OCI-LY1 (cell line): ENCODE results near the gene HEBP1.
A peak's percentile ranks its signal among the peaks of the same experiment; 100 is the strongest.

Source experiments
- H2AFZ ChIP-seq: fragments of 200-600 bp; sonication (generic), shearing (Covaris generic); 2 replicates; pipeline ENCODE4 v1.6.0; 2014; ENCODE audit warnings: antibody characterized with exemption, mild to moderate bottlenecking, low read length
- H3F3A ChIP-seq: fragments of 200-600 bp; sonication (generic), shearing (Covaris generic); 2 replicates; pipeline ENCODE4 v1.6.0; 2014; ENCODE audit warnings: mild to moderate bottlenecking, antibody characterized with exemption, low read length, moderate library complexity; ENCODE audit not compliant: insufficient read depth
- H3K27ac ChIP-seq: fragments of 200-600 bp; sonication (generic); 2 replicates; pipeline ENCODE4 v1.5.1; 2014; ENCODE audit warnings: low read length, mixed run types, mild to moderate bottlenecking, low read depth; ENCODE audit not compliant: poor library complexity, severe bottlenecking
- H3K27me3 ChIP-seq: fragments of 200-600 bp; sonication (generic); 2 replicates; pipeline ENCODE4 v1.6.0; 2014; ENCODE audit warnings: antibody characterized with exemption, mild to moderate bottlenecking, low read length, moderate library complexity; ENCODE audit not compliant: insufficient read depth
- H3K36me3 ChIP-seq: fragments of 200-600 bp; sonication (generic); 2 replicates; pipeline ENCODE4 v1.6.1; 2014; ENCODE audit warnings: mild to moderate bottlenecking, antibody characterized with exemption, low read length, moderate library complexity, mixed read lengths; ENCODE audit not compliant: insufficient read depth
- H3K4me1 ChIP-seq: fragments of 200-600 bp; sonication (generic); 2 replicates; pipeline ENCODE4 v1.5.1; 2014; ENCODE audit warnings: mild to moderate bottlenecking, low read length, moderate library complexity; ENCODE audit not compliant: insufficient read depth, severe bottlenecking
- H3K4me2 ChIP-seq: fragments of 200-600 bp; sonication (generic), shearing (Covaris generic); 2 replicates; pipeline ENCODE4 v1.6.1; 2014; ENCODE audit warnings: low read length
- H3K4me3 ChIP-seq: fragments of 200-600 bp; sonication (generic); 2 replicates; pipeline ENCODE4 v1.5.1; 2014; ENCODE audit warnings: low read length, low read depth, mild to moderate bottlenecking, mixed read lengths; ENCODE audit not compliant: poor library complexity, severe bottlenecking
- H3K79me2 ChIP-seq: fragments of 200-600 bp; shearing (Covaris generic); 2 replicates; pipeline ENCODE4 v1.6.1; 2016; ENCODE audit warnings: mixed run types, low read length, mixed read lengths; ENCODE audit not compliant: insufficient read depth
- H3K9ac ChIP-seq: fragments of 200-600 bp; sonication (generic), shearing (Covaris generic); 2 replicates; pipeline ENCODE4 v1.6.1; 2014; ENCODE audit warnings: mild to moderate bottlenecking, low read length, mixed read lengths
- H3K9me2 ChIP-seq: fragments of 200-600 bp; sonication (generic), shearing (Covaris generic); 2 replicates; pipeline ENCODE4 v1.6.1; 2014; ENCODE audit warnings: low read depth, mild to moderate bottlenecking, low read length, mixed read lengths
- H3K9me3 ChIP-seq: fragments of 200-600 bp; shearing (Covaris generic); 2 replicates; pipeline ENCODE4 v1.6.1; 2014; ENCODE audit warnings: low read length, mixed read lengths
- H4K20me1 ChIP-seq: fragments of 200-600 bp; sonication (generic), shearing (Covaris generic); 2 replicates; pipeline ENCODE4 v1.6.0; 2016; ENCODE audit warnings: mild to moderate bottlenecking, low read length; ENCODE audit not compliant: insufficient read depth
- CTCF ChIP-seq: fragments of 200-600 bp; sonication (generic), shearing (Covaris generic); IDR thresholded peaks from 2 replicates; pipeline ENCODE4 v1.5.1; 2017; ENCODE audit warnings: mild to moderate bottlenecking, antibody characterized with exemption, low read length, moderate library complexity, mixed read lengths
- EZH2 ChIP-seq: fragments of 200-600 bp; sonication (generic), shearing (Covaris generic); IDR thresholded peaks from 2 replicates; pipeline ENCODE4 v1.8.0; 2017; ENCODE audit warnings: borderline replicate concordance, mixed run types, mild to moderate bottlenecking, antibody characterized with exemption, low read length, moderate library complexity, mixed read lengths

HEBP1 gene

GRCh38 chr12:12999959-13000615, at the start of gene HEBP1:
Gene HEBP1, minus strand, starts transcription at chr12:13000265. Its CDS starts 151 bp downstream, at chr12:13000114.
- Histone ChIP-seq H3K4me1 (peaks cover 15% of the 10 kb centered on the region), H3K27me3 (peaks cover 7% of the 10 kb centered on the region; the same call in 1 of the 2 replicates), H3K36me3 (no peaks in the 10 kb centered on the region), H3K4me2 (peak within 1 kb of the TSS; percentile 82), H3K79me2 (no peaks in the 10 kb centered on the region), H3F3A (no peaks in the 10 kb centered on the region), H4K20me1 (no peaks in the 10 kb centered on the region), H3K4me3 (peak within 1 kb of the TSS; percentile 63), H3K9ac (peak within 1 kb of the TSS; percentile 51; the same call in 1 of the 2 replicates), H3K9me3 (no peaks in the 10 kb centered on the region), H3K27ac (no peak within 1 kb of the TSS), H3K9me2 (no peaks in the 10 kb centered on the region), H2AFZ (peak within 1 kb of the TSS; percentile 61; the same call in 1 of the 2 replicates)
- TF ChIP-seq EZH2, result no peak
- TF ChIP-seq CTCF, result no peak

DNA sequence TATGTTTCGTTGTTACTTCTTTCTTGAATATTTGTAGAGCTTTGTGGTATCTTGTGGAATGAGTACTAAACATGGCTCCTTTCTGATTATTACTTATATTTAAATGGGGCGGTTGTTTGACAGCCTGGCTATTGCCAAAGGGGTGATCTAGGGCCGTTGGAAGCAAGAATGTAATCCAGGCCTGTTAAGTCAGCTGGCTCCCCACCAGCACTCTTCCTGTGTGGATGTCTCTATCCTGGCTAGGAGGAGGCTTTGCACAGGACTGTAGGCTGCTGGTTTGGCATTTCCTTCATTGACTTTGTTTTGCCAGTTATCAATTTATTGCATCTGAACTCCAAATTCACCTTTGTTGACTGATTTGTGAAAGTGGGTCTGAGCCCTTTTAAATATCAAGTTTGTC, 49.8 kb upstream of the HEBP1 start:
- TF ChIP-seq CTCF, result no peak
- no peak for TF ChIP-seq EZH2
- H3K4me3 ChIP-seq, result no peak overlapping the region
- H3K27me3 ChIP-seq, result no peaks in the 10 kb centered on the region
- no peak overlapping the region for H3K27ac ChIP-seq
- H3K9ac ChIP-seq, result no peak overlapping the region
- H3K36me3 ChIP-seq, result no peaks in the 10 kb centered on the region
- H3F3A ChIP-seq, result no peaks in the 10 kb centered on the region
- no peak overlapping the region for H2AFZ ChIP-seq
- no peaks in the 10 kb centered on the region; the same call in 1 of the 2 replicates for H3K9me3 ChIP-seq
- H3K4me2 ChIP-seq, result no peak overlapping the region
- peaks cover 3% of the 10 kb centered on the region for H3K4me1 ChIP-seq
- H4K20me1 ChIP-seq, result no peaks in the 10 kb centered on the region
- no peaks in the 10 kb centered on the region for H3K9me2 ChIP-seq
- no peaks in the 10 kb centered on the region for H3K79me2 ChIP-seq

DNA sequence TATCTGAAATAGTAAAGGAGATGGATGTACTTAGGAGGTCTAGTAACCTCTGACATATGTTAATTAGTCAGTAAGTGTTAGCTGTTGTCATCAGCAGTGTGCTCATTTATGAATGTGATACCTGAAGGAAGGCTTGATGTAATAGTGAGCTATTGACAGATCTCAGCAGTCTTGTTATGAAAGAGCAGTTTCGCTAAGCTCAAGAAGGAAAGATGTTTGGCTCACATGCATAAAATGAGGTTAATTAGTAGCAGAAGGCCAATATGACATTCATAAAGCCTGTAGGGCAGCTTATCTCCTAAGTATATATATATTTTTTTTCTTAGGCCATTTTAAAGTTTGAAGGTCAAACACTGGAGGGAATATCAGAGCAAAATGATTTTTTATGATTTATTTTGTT, 46.9 kb upstream of the HEBP1 start:
- H2AFZ ChIP-seq, result no peak overlapping the region
- no peaks in the 10 kb centered on the region for H3K9me2 ChIP-seq
- H3K9ac ChIP-seq, result no peak overlapping the region
- peaks cover 11% of the 10 kb centered on the region for H3K4me1 ChIP-seq
- no peak overlapping the region for H3K27ac ChIP-seq
- no peak overlapping the region for H3K4me2 ChIP-seq
- no peaks in the 10 kb centered on the region for H3K79me2 ChIP-seq
- no peaks in the 10 kb centered on the region for H3K36me3 ChIP-seq
- H3K27me3 ChIP-seq, result no peaks in the 10 kb centered on the region
- no peaks in the 10 kb centered on the region for H3F3A ChIP-seq
- no peak overlapping the region for H3K4me3 ChIP-seq
- no peaks in the 10 kb centered on the region for H3K9me3 ChIP-seq
- no peak for TF ChIP-seq CTCF
- TF ChIP-seq EZH2, result no peak
- no peaks in the 10 kb centered on the region for H4K20me1 ChIP-seq
